Endothelial cell of umbilical vein (primary cell): ENCODE results near the gene RARRES1.

Experiments used
- CTCF ChIP-seq, 2 donors: IDR thresholded peaks; 1 replicate in 1 of 2; 2 replicates in 1 of 2; pipeline ENCODE4 v1.5.1; 2011; ENCODE audit warnings: low read length in 2 of 2, mild to moderate bottlenecking in 2 of 2, moderate library complexity in 2 of 2, control low read depth in 1 of 2, inconsistent platforms in 1 of 2, low read depth in 1 of 2; ENCODE audit not compliant: insufficient read depth in 1 of 2; ENCODE audit errors: extremely low read depth in 1 of 2
- EZH2 ChIP-seq: IDR thresholded peaks from 2 replicates; pipeline ENCODE4 v1.6.1; 2012; ENCODE audit warnings: borderline replicate concordance, low read depth, mild to moderate bottlenecking, moderate library complexity, low read length, inconsistent platforms; ENCODE audit not compliant: severe bottlenecking
- GATA2 ChIP-seq: IDR thresholded peaks from 2 replicates; pipeline ENCODE4 v1.7.0; 2011; ENCODE audit warnings: low read depth, mild to moderate bottlenecking, moderate library complexity, mixed read lengths, low read length; ENCODE audit not compliant: insufficient read length, insufficient read depth
- MAX ChIP-seq: IDR thresholded peaks from 2 replicates; pipeline ENCODE4 v1.6.1; 2011; ENCODE audit not compliant: insufficient read depth, insufficient read length
- POLR2A ChIP-seq: IDR thresholded peaks from 2 replicates; pipeline ENCODE4 v1.6.1; 2012; ENCODE audit warnings: low read depth, mild to moderate bottlenecking, control low read depth, low read length
- POLR2AphosphoS5 ChIP-seq: IDR thresholded peaks from 2 replicates; pipeline ENCODE4 v1.6.1; 2012; ENCODE audit warnings: low read depth, mild to moderate bottlenecking, control low read depth, low read length, moderate library complexity; ENCODE audit not compliant: insufficient read depth

GRCh38 chr3:158748237-158748828 is 16.1 kb upstream of the RARRES1 start:
- TF ChIP-seq CTCF (IDR thresholded peaks at IDR 0.05; ENCODE audit: extremely low read depth in 1 of 2, insufficient read depth in 1 of 2, low read depth in 1 of 2, low read length in 2 of 2): no peak
- no peak for TF ChIP-seq POLR2A
- no peak for TF ChIP-seq EZH2
- no peak for TF ChIP-seq GATA2
- TF ChIP-seq MAX: no peak
- no peak for TF ChIP-seq POLR2AphosphoS5
